HepG2 (cell line): ENCODE measurements around the gene CDK11B.

Experiments
- CTCF ChIP-seq: sonication (generic); formaldehyde crosslinking; IDR thresholded peaks from 2 replicates; pipeline ENCODE4 v1.5.0; 2020; ENCODE audit warnings: mild to moderate bottlenecking, missing genetic modification reagents, moderate library complexity
- EZH2 ChIP-seq: conservative IDR thresholded peaks from 2 replicates; pipeline ENCODE4 v1.6.1; 2012; ENCODE audit warnings: mild to moderate bottlenecking, low read depth, low read length, moderate library complexity
- FOXK2 ChIP-seq: fragments of 450-650 bp; IDR thresholded peaks from 2 replicates; pipeline ENCODE4 v1.6.1; 2016
- FOXM1 ChIP-seq: sonication (generic); formaldehyde crosslinking; IDR thresholded peaks from 2 replicates; pipeline ENCODE4 v1.5.0; 2020; ENCODE audit warnings: missing genetic modification reagents
- GRHL1 ChIP-seq: sonication (generic); formaldehyde crosslinking; conservative IDR thresholded peaks from 2 replicates; pipeline ENCODE4 v1.8.0; 2022; ENCODE audit warnings: missing genetic modification reagents
- HCFC1 ChIP-seq: fragments of 150-350 bp; IDR thresholded peaks from 2 replicates; pipeline ENCODE4 v1.6.1; 2014; ENCODE audit warnings: low read depth, low read length
- KDM5B ChIP-seq: sonication (generic); formaldehyde crosslinking; IDR thresholded peaks from 2 replicates; pipeline ENCODE4 v1.4.0; 2020; ENCODE audit warnings: missing genetic modification reagents, mild to moderate bottlenecking, borderline replicate concordance
- RXRA ChIP-seq: sonication (generic); formaldehyde crosslinking; IDR thresholded peaks from 2 replicates; pipeline ENCODE4 v1.5.1; 2020; ENCODE audit warnings: missing genetic modification reagents
- SETDB1 ChIP-seq: sonication (generic); formaldehyde crosslinking; IDR thresholded peaks from 2 replicates; pipeline ENCODE4 v1.5.1; 2020; ENCODE audit warnings: missing genetic modification reagents, mild to moderate bottlenecking, borderline replicate concordance

- no peak for TF ChIP-seq SETDB1 (CRISPR knock-in tag)
- peak; percentile 76 for TF ChIP-seq CTCF (CRISPR knock-in tag)
- no peak for TF ChIP-seq FOXK2
- no peak for TF ChIP-seq GRHL1
- TF ChIP-seq KDM5B (CRISPR knock-in tag), result no peak
- no peak for TF ChIP-seq RXRA
- no peak for TF ChIP-seq EZH2
- TF ChIP-seq FOXM1 (CRISPR knock-in tag), result no peak
- no peak for TF ChIP-seq HCFC1
These were observed 7.0 kb upstream of the CDK11B start for GRCh38 chr1:1665815-1666251.
